H1 (cell line): ENCODE results near the gene RAD51B. TPM values are rescaled to one million over a fixed set of nuclear protein-coding genes. Genes with fewer than 3 reads are reported as not detected.

Experiments
- BCL11A ChIP-seq, 2 experiments: IDR thresholded peaks; one replicate each; pipeline ENCODE4 v1.6.1; 2011; ENCODE audit warnings: low read depth in 2 of 2, low read length in 2 of 2, mild to moderate bottlenecking in 2 of 2
- CBX5 ChIP-seq: fragments of 300-800, 300-1000 bp; sonication (generic); IDR thresholded peaks from 2 replicates; pipeline ENCODE4 v1.7.1; 2016; ENCODE audit warnings: antibody characterized with exemption, low read length, low read depth
- CREB1 ChIP-seq: IDR thresholded peaks from 2 replicates; pipeline ENCODE4 v1.6.1; 2012; ENCODE audit warnings: inconsistent platforms
- PHF8 ChIP-seq: fragments of 200-600 bp; sonication (generic); conservative IDR thresholded peaks from 2 replicates; pipeline ENCODE4 v1.7.1; 2012; ENCODE audit warnings: low read depth, mild to moderate bottlenecking, inconsistent platforms, low read length, moderate library complexity
- SP4 ChIP-seq: IDR thresholded peaks from 2 replicates; pipeline ENCODE4 v1.6.1; 2012; ENCODE audit warnings: low read length, inconsistent platforms
- polyA plus RNA-seq, 7 experiments: library from polyadenylated mRNA; depleted of rRNA in 3 of 7; stranded (reverse) in 5 of 7; unstranded in 2 of 7; fragments of >200 nt in 5 of 7; fragments of 200-250 nt in 2 of 7; gene quantifications; 1 replicate in 5 of 7; 2 replicates in 1 of 7; 4 replicates in 1 of 7; pipeline versions ENCODE4 v1.2.1 to v1.2.3, GENCODE V29; 2011 to 2013; ENCODE audit warnings: missing spikeins in 2 of 7, mixed read lengths in 2 of 7
- total RNA-seq: library from RNA; stranded (reverse); fragmentation: NEBNext Ultra II Directional; extraction: Animal tissue kit (Norgen Biotek cat#: 25700); gene quantifications from 2 replicates; pipeline ENCODE4 v1.2.1, GENCODE V29; 2021
- TF ChIP-seq, protein P1 (sequence below): IDR thresholded peaks from 2 replicates; pipeline ENCODE4 v1.6.1; 2012; ENCODE audit warnings: low read length, inconsistent platforms
- TF ChIP-seq, protein P2 (sequence below): IDR thresholded peaks from 2 replicates; pipeline ENCODE4 v1.6.1; 2011; ENCODE audit warnings: low read depth, mild to moderate bottlenecking, low read length; ENCODE audit not compliant: insufficient read depth

RAD51B gene
- total and polyA plus RNA-seq, 2 of the 8 experiments (the other 6 are each of a cell fraction or from before 2014, with no cell fraction given), result 3.9 to 14.9 TPM

DNA sequence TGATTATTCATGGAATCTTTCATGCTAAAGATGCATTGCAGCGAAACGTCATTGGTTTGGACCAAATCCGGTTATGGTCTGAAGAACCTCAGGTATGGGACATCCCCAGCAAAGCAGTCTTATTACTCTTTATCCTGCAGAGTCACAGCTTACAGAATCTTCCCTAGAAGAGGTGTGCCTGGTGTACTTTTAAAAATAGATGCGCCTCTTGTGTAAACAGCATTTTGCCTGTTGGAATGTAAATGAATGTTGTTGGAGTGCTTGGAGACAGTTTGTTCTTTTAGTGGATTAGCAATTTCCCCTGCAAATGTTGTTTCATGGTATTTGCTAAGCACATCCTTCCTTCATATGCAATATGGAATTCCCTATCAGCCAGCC is 730.7 kb downstream of the RAD51B start (continued):
- TF ChIP-seq, protein P1, sequence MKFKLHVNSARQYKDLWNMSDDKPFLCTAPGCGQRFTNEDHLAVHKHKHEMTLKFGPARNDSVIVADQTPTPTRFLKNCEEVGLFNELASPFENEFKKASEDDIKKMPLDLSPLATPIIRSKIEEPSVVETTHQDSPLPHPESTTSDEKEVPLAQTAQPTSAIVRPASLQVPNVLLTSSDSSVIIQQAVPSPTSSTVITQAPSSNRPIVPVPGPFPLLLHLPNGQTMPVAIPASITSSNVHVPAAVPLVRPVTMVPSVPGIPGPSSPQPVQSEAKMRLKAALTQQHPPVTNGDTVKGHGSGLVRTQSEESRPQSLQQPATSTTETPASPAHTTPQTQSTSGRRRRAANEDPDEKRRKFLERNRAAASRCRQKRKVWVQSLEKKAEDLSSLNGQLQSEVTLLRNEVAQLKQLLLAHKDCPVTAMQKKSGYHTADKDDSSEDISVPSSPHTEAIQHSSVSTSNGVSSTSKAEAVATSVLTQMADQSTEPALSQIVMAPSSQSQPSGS, result no peak
- TF ChIP-seq, protein P2, sequence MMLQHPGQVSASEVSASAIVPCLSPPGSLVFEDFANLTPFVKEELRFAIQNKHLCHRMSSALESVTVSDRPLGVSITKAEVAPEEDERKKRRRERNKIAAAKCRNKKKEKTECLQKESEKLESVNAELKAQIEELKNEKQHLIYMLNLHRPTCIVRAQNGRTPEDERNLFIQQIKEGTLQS, result no peak
- no peak for TF ChIP-seq BCL11A (IDR thresholded peaks at IDR 0.05; ENCODE audit: low read depth in 2 of 2, low read length in 2 of 2)
- no peak for TF ChIP-seq PHF8
- no peak for TF ChIP-seq CBX5
- TF ChIP-seq SP4, result no peak
- TF ChIP-seq CREB1, result no peak
